Right ventricle myocardium inferior (tissue), 1 donor: ENCODE measurements around the gene SLC26A1. TPM values are rescaled to one million over a fixed set of nuclear protein-coding genes. Genes with fewer than 3 reads are reported as not detected.
"Not testable (repeated sequence)": the region's sequence is repeated elsewhere in the genome, so short reads cannot be mapped to it uniquely, and the experiment has no call there.

Source experiments
- ATAC-seq: fragments of 200-7000 bp; cut with Tn5 transposase; one replicate; pipeline ENCODE4 v1.9.1; 2020; ENCODE audit warnings: mild to moderate bottlenecking, moderate library complexity
- DNase-seq: peaks from one replicate; pipeline ENCODE4 v3.0.0; 2021; ENCODE audit errors: missing footprints
- intact Hi-C: fragments of 100-400 bp; cut with DNase I; formaldehyde crosslinking; loops from one replicate; pipeline ENCODE4 v1.11.0; 2022
- total RNA-seq: library from RNA; stranded (reverse); fragmentation: NEBNext Ultra II Directional; extraction: Animal tissue kit (Norgen Biotek cat#: 25700); gene quantifications from one replicate; pipeline ENCODE4 v1.2.1, GENCODE V29; 2021
- donor health status: DM: no; HTN: yes; CAD: no; lungs with severe emphysema.

SLC26A1 gene
- total RNA-seq, 1 donor from 2014 or later = not detected

DNA sequence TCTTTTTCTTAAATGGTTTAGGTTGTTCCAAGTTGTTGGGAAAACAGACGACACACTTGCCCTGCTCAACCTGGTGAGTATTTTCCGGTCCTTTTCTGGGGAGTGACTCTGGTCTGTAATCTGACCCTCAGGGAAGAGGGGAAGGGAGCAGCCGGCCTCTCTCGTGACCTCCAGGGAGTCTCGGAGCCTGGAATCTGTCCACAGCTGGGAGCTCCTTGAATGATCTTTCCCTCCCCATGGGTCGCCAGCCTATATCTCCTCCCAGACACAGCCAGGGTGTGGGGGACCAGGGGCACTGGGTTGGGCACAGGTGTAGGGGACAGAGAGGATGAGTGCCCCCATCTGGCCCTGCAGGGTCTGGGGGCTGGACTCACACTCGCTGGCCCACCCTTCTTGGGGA lies 42.0 kb downstream of the SLC26A1 start:
- DNase-seq = no peak

DNA sequence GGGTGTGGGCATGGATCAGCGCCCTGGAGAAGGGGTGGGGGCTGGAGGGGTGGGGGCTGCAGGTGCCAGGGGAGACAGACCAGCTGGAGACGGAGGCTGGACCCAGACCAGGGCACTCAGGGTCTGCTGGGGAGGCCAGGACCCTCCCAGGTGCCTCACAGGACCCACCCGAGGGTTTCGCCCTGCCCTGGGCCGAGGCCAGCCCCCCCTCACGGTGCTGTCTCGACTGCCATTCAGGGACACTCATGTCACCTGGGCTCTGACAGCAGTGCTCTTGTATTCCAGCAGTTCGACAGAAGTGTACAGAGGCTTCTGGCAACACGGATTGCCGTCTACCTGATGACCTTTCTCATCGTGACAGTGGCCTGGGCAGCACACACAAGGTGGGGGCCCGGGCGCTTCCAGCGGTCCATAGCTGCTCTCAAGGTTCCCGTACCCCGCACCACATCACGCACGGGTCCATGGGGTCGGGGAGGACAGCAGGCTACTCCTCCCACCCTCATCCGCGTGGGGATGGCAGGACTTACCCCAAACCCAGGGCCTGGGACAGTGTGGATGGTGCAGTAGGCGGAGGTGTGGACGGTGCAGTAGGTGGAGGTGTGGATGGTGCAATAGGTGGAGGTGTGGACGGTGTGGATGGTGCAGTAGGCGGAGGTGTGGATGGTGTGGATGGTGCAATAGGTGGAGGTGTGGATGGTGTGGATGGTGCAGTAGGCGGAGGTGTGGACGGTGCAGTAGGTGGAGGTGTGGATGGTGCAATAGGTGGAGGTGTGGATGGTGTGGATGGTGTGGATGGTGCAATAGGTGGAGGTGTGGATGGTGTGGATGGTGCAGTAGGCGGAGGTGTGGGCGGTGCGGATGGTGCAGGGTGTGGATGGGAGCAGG lies 42.8 kb downstream of the SLC26A1 start:
- intact Hi-C loops = no loop called here
- DNase-seq = peak; percentile 30
- ATAC-seq = no peak

More for the DNA sequence above, 42.0 kb downstream of the SLC26A1 start:
- no peak for ATAC-seq
- intact Hi-C loops = no loop called here

GRCh38 chr4:949656-950055 lies 43.5 kb downstream of the SLC26A1 start:
- DNase-seq (peak; percentile 20), ATAC-seq (no peak)
- intact Hi-C loops = no loop called here

DNA sequence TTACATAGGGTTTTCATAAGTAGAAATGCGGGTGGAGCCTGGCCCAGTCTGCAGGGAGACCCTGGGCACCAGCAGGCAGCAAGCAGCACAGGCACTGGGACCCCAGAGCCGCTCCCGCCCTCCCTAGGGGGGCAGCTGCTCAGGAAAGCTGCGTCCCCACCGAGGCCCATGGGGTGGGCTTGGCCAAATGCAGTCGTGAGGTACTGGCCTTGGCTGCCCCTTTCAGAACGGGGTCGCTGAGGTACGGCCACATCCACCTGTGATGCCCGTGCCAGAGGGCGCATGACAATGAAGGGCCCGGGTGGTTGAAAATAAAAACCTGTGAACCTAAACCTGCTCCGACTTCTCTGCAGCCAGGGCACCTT lies 44.3 kb downstream of the SLC26A1 start:
- ATAC-seq (no peak), DNase-seq (peak; percentile 14)

GRCh38 chr4:948101-948935 lies 44.9 kb downstream of the SLC26A1 start:
- ATAC-seq (no peak), DNase-seq (peak; percentile 61)
- intact Hi-C loops = no loop called here

More for the DNA sequence above, 44.3 kb downstream of the SLC26A1 start:
- intact Hi-C loops = no loop called here

- DNase-seq = peak; percentile 31
- intact Hi-C loops = no loop called here
- no peak for ATAC-seq
These were observed 45.7 kb downstream of the SLC26A1 start for GRCh38 chr4:947491-947971.

DNA sequence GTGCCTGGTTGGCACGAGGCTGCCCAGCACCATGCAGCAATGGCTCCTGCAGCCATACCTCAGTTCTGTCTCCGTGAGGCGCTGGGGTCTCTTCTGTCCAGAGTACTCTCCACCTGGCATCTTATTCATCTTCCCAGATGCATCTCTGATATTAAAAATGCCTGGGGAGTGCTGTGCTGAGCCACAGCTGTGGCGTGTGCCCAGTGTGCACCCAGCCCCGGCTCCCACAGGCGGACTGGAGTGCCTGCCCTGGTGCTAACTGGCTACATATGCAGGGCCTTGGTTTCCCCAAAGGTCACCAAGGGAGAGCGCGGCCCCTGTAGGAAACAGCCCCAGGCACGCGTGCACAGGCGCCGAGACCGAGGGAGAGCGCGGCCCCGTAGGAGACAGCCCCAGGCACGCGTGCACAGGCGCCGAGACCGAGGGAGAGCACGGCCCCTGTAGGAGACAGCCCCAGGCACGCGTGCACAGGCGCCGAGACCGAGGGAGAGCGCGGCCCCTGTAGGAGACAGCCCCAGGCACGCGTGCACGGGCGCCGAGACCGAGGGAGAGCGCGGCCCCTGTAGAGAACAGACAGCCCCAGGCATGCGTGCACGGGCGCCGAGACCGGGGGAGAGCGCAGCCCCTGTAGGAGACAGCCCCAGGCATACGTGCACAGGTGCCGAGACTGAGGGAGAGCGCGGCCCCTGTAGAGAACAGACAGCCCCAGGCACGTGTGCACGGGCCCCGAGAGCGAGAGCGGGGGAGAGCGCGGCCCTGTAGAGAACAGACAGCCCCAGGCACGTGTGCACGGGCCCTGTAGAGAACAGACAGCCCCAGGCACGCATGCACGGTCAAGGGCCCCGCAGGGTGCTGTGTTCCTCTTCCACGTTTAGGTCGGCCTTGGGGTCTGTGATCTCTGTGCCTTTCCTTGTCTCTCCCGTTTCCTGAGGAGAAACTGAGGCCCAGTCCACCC lies 46.4 kb downstream of the SLC26A1 start:
- ATAC-seq (no peak), DNase-seq (no peak)
- intact Hi-C loops = no loop called here

DNA sequence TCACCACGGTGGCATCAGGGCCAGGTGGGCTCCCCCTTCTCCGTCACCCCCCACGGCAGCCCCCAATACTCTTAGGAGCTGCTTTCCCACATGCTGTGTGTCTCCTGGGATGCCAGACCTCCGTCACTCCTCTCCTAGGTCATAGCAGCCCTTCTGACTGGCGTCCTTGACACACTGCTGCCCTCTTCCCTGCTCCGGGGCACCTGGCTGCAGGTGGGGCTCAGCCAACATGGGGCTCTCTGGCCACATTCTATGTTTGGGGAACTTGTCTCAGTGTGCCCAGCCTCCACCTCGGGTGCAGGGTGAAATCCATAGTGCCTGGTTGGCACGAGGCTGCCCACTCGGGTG lies 47.1 kb downstream of the SLC26A1 start:
- ATAC-seq (no peak), DNase-seq (no peak)
- intact Hi-C loops = no loop called here

GRCh38 chr4:945274-946102 lies 47.7 kb downstream of the SLC26A1 start:
- DNase-seq (no peak), ATAC-seq (no peak)
- intact Hi-C loops = no loop called here

GRCh38 chr4:939508-939907 lies 53.7 kb downstream of the SLC26A1 start:
- not testable (repeated sequence) for ATAC-seq, DNase-seq
- intact Hi-C loops = loop anchor here (10.0 kb wide), 1 partner anchor 45 kb away; the partner anchor contains the start of gene IDUA

Other genes with a start within 250 kb of the SLC26A1 start
- 3.1 TPM for gene CPLX1, start 167.3 kb downstream of the SLC26A1 start, total RNA-seq
- 29.3 TPM for gene GAK, start 61.1 kb downstream of the SLC26A1 start, total RNA-seq
- 17.4 TPM for gene TMEM175, start 60.9 kb downstream of the SLC26A1 start, total RNA-seq
- gene DGKQ, start 19.8 kb downstream of the SLC26A1 start, total RNA-seq = 3.8 TPM
- 8.6 TPM for gene IDUA, start 6.4 kb downstream of the SLC26A1 start, total RNA-seq
- gene FGFRL1, start 18.2 kb upstream of the SLC26A1 start, total RNA-seq = 21.0 TPM
- gene RNF212, start 120.2 kb upstream of the SLC26A1 start, total RNA-seq = 1.7 TPM
- 22.6 TPM for gene SPON2, start 179.2 kb upstream of the SLC26A1 start, total RNA-seq